Activated naive CD8-positive, alpha-beta T cell (primary cell): ENCODE results near the gene SCGB1A1.

Experiments used
- H3K27ac Mint-ChIP-seq: one replicate; pipeline ENCODE4 v1.8.0; 2021; ENCODE audit warnings: mixed read lengths
- H3K27me3 Mint-ChIP-seq: one replicate; pipeline ENCODE4 v1.8.0; 2021; ENCODE audit warnings: mixed read lengths
- H3K36me3 Mint-ChIP-seq: one replicate; pipeline ENCODE4 v1.8.0; 2021; ENCODE audit warnings: mixed read lengths
- H3K4me1 Mint-ChIP-seq: one replicate; pipeline ENCODE4 v1.8.0; 2021; ENCODE audit warnings: low read depth, mixed read lengths
- H3K4me3 Mint-ChIP-seq: one replicate; pipeline ENCODE4 v1.8.0; 2021; ENCODE audit warnings: mild to moderate bottlenecking, mixed read lengths
- H3K9me3 Mint-ChIP-seq: one replicate; pipeline ENCODE4 v1.8.0; 2021; ENCODE audit warnings: low read depth, mixed read lengths

SCGB1A1 gene

GRCh38 chr11:62402960-62403730, 15.7 kb upstream of the SCGB1A1 start:
- peak overlapping the region; percentile 89 for H3K4me3 Mint-ChIP-seq
- H3K36me3 Mint-ChIP-seq: peaks cover 2% of the 10 kb centered on the region
- H3K27ac Mint-ChIP-seq: peak overlapping the region; percentile 98
- H3K4me1 Mint-ChIP-seq: peaks cover 50% of the 10 kb centered on the region
- H3K27me3 Mint-ChIP-seq: no peaks in the 10 kb centered on the region
- no peaks in the 10 kb centered on the region for H3K9me3 Mint-ChIP-seq

GRCh38 chr11:62404435-62404834, 14.4 kb upstream of the SCGB1A1 start:
- peaks cover 38% of the 10 kb centered on the region for H3K4me1 Mint-ChIP-seq
- no peaks in the 10 kb centered on the region for H3K36me3 Mint-ChIP-seq
- H3K27me3 Mint-ChIP-seq: no peaks in the 10 kb centered on the region
- no peaks in the 10 kb centered on the region for H3K9me3 Mint-ChIP-seq
- H3K27ac Mint-ChIP-seq: no peak overlapping the region
- no peak overlapping the region for H3K4me3 Mint-ChIP-seq

GRCh38 chr11:62404901-62405300, 13.9 kb upstream of the SCGB1A1 start:
- H3K4me3 Mint-ChIP-seq: no peak overlapping the region
- H3K4me1 Mint-ChIP-seq: peaks cover 34% of the 10 kb centered on the region
- H3K27ac Mint-ChIP-seq: no peak overlapping the region
- H3K9me3 Mint-ChIP-seq: no peaks in the 10 kb centered on the region
- H3K27me3 Mint-ChIP-seq: no peaks in the 10 kb centered on the region
- no peaks in the 10 kb centered on the region for H3K36me3 Mint-ChIP-seq

- Mint-ChIP-seq H3K4me1 (peaks cover 24% of the 10 kb centered on the region), H3K36me3 (no peaks in the 10 kb centered on the region), H3K4me3 (no peak overlapping the region), H3K27me3 (no peaks in the 10 kb centered on the region), H3K9me3 (no peaks in the 10 kb centered on the region), H3K27ac (no peak overlapping the region)
Measured at GRCh38 chr11:62406034-62406433, 12.8 kb upstream of the SCGB1A1 start.

GRCh38 chr11:62409831-62410230, 9.0 kb upstream of the SCGB1A1 start:
- Mint-ChIP-seq H3K4me3 (no peak overlapping the region), H3K27ac (no peak overlapping the region), H3K4me1 (no peaks in the 10 kb centered on the region), H3K27me3 (no peaks in the 10 kb centered on the region), H3K36me3 (no peaks in the 10 kb centered on the region), H3K9me3 (no peaks in the 10 kb centered on the region)

- H3K4me3 Mint-ChIP-seq: no peak overlapping the region
- H3K9me3 Mint-ChIP-seq: no peaks in the 10 kb centered on the region
- no peaks in the 10 kb centered on the region for H3K4me1 Mint-ChIP-seq
- no peaks in the 10 kb centered on the region for H3K36me3 Mint-ChIP-seq
- no peaks in the 10 kb centered on the region for H3K27me3 Mint-ChIP-seq
- no peak overlapping the region for H3K27ac Mint-ChIP-seq
Measured at GRCh38 chr11:62410972-62411371, 7.9 kb upstream of the SCGB1A1 start.

GRCh38 chr11:62411524-62411923, 7.3 kb upstream of the SCGB1A1 start:
- no peaks in the 10 kb centered on the region for H3K4me1 Mint-ChIP-seq
- no peaks in the 10 kb centered on the region for H3K36me3 Mint-ChIP-seq
- H3K9me3 Mint-ChIP-seq: no peaks in the 10 kb centered on the region
- H3K27me3 Mint-ChIP-seq: no peaks in the 10 kb centered on the region
- H3K27ac Mint-ChIP-seq: no peak overlapping the region
- H3K4me3 Mint-ChIP-seq: no peak overlapping the region

GRCh38 chr11:62413060-62413696, 5.7 kb upstream of the SCGB1A1 start:
- H3K27me3 Mint-ChIP-seq: no peaks in the 10 kb centered on the region
- no peak overlapping the region for H3K27ac Mint-ChIP-seq
- no peaks in the 10 kb centered on the region for H3K36me3 Mint-ChIP-seq
- no peaks in the 10 kb centered on the region for H3K9me3 Mint-ChIP-seq
- H3K4me1 Mint-ChIP-seq: no peaks in the 10 kb centered on the region
- H3K4me3 Mint-ChIP-seq: no peak overlapping the region

- H3K27me3 Mint-ChIP-seq: no peaks in the 10 kb centered on the region
- no peaks in the 10 kb centered on the region for H3K4me1 Mint-ChIP-seq
- no peaks in the 10 kb centered on the region for H3K36me3 Mint-ChIP-seq
- no peak overlapping the region for H3K4me3 Mint-ChIP-seq
- no peaks in the 10 kb centered on the region for H3K9me3 Mint-ChIP-seq
- H3K27ac Mint-ChIP-seq: no peak overlapping the region
Measured at GRCh38 chr11:62416596-62416995, 2.2 kb upstream of the SCGB1A1 start.

GRCh38 chr11:62418136-62418535, 697 bp upstream of the SCGB1A1 start:
- Mint-ChIP-seq H3K4me3 (no peak overlapping the region), H3K4me1 (no peaks in the 10 kb centered on the region), H3K27me3 (no peaks in the 10 kb centered on the region), H3K27ac (no peak overlapping the region), H3K9me3 (no peaks in the 10 kb centered on the region), H3K36me3 (no peaks in the 10 kb centered on the region)

- H3K4me3 Mint-ChIP-seq: no peak overlapping the region
- no peaks in the 10 kb centered on the region for H3K9me3 Mint-ChIP-seq
- no peaks in the 10 kb centered on the region for H3K27me3 Mint-ChIP-seq
- H3K27ac Mint-ChIP-seq: no peak overlapping the region
- H3K4me1 Mint-ChIP-seq: no peaks in the 10 kb centered on the region
- no peaks in the 10 kb centered on the region for H3K36me3 Mint-ChIP-seq
Measured at GRCh38 chr11:62419314-62419929, 589 bp downstream of the SCGB1A1 start.

- H3K27ac Mint-ChIP-seq: no peak overlapping the region
Measured at GRCh38 chr11:62419943-62420342, 1.1 kb downstream of the SCGB1A1 start.

GRCh38 chr11:62420882-62421281, 2.0 kb downstream of the SCGB1A1 start:
- H3K27me3 Mint-ChIP-seq: no peaks in the 10 kb centered on the region
- peaks cover 2% of the 10 kb centered on the region for H3K4me1 Mint-ChIP-seq
- H3K9me3 Mint-ChIP-seq: no peaks in the 10 kb centered on the region
- H3K4me3 Mint-ChIP-seq: no peak overlapping the region
- no peak overlapping the region for H3K27ac Mint-ChIP-seq
- no peaks in the 10 kb centered on the region for H3K36me3 Mint-ChIP-seq

More at GRCh38 chr11:62419943-62420342, 1.1 kb downstream of the SCGB1A1 start:
- Mint-ChIP-seq H3K27me3 (no peaks in the 10 kb centered on the region), H3K4me3 (no peak overlapping the region), H3K9me3 (no peaks in the 10 kb centered on the region), H3K4me1 (peaks cover 2% of the 10 kb centered on the region), H3K36me3 (no peaks in the 10 kb centered on the region)

GRCh38 chr11:62421996-62422395, 3.2 kb downstream of the SCGB1A1 start:
- H3K27me3 Mint-ChIP-seq: no peaks in the 10 kb centered on the region
- H3K36me3 Mint-ChIP-seq: no peaks in the 10 kb centered on the region
- H3K27ac Mint-ChIP-seq: no peak overlapping the region
- no peak overlapping the region for H3K4me3 Mint-ChIP-seq
- H3K4me1 Mint-ChIP-seq: peaks cover 11% of the 10 kb centered on the region
- H3K9me3 Mint-ChIP-seq: no peaks in the 10 kb centered on the region

GRCh38 chr11:62423012-62423411, 4.2 kb downstream of the SCGB1A1 start:
- Mint-ChIP-seq H3K4me1 (peaks cover 19% of the 10 kb centered on the region), H3K4me3 (no peak overlapping the region), H3K27ac (no peak overlapping the region), H3K9me3 (no peaks in the 10 kb centered on the region), H3K27me3 (no peaks in the 10 kb centered on the region), H3K36me3 (no peaks in the 10 kb centered on the region)
